ENCODE data around the gene MAPK12. TPM values are rescaled to one million over a fixed set of nuclear protein-coding genes. Genes with fewer than 3 reads are reported as not detected.
"Not testable (repeated sequence)": the region's sequence is repeated elsewhere in the genome, so short reads cannot be mapped to it uniquely, and the experiment has no call there.

MAPK12 gene
- total RNA-seq, 1 donor from 2014 or later, result 23.2 TPM

GRCh38 chr22:50282361-50283155, 21.1 kb upstream of the MAPK12 start:
- DNase-seq (ENCODE audit: low spot score), result peak; percentile 88

GRCh38 chr22:50281957-50282356, 20.5 kb upstream of the MAPK12 start:
- no peak for DNase-seq (ENCODE audit: low spot score)

- no peak for DNase-seq (ENCODE audit: low spot score)
Observed at GRCh38 chr22:50281384-50281760, 19.9 kb upstream of the MAPK12 start.

- DNase-seq (ENCODE audit: low spot score), result no peak
Observed at GRCh38 chr22:50280708-50281383, 19.4 kb upstream of the MAPK12 start.

- DNase-seq (ENCODE audit: low spot score), result peak; percentile 62
Observed at GRCh38 chr22:50280022-50280707, 18.7 kb upstream of the MAPK12 start.

- no peak for DNase-seq (ENCODE audit: low spot score)
Observed at GRCh38 chr22:50278956-50279619, 17.6 kb upstream of the MAPK12 start.

- DNase-seq (ENCODE audit: low spot score), result no peak
Observed at GRCh38 chr22:50278461-50278860, 17.0 kb upstream of the MAPK12 start.

GRCh38 chr22:50277761-50278160, 16.3 kb upstream of the MAPK12 start:
- DNase-seq (ENCODE audit: low spot score), result no peak

GRCh38 chr22:50276143-50276542, 14.7 kb upstream of the MAPK12 start:
- peak; percentile 74 for DNase-seq (ENCODE audit: low spot score)

- no peak for DNase-seq (ENCODE audit: low spot score)
Observed at GRCh38 chr22:50275181-50276055, 13.9 kb upstream of the MAPK12 start.

GRCh38 chr22:50274771-50275170, 13.3 kb upstream of the MAPK12 start:
- DNase-seq (ENCODE audit: low spot score), result no peak

GRCh38 chr22:50274311-50274710, 12.8 kb upstream of the MAPK12 start:
- DNase-seq (ENCODE audit: low spot score), result peak; percentile 68

GRCh38 chr22:50273781-50274180, 12.3 kb upstream of the MAPK12 start:
- DNase-seq (ENCODE audit: low spot score), result not testable (repeated sequence)

- DNase-seq (ENCODE audit: low spot score), result not testable (repeated sequence)
Observed at GRCh38 chr22:50273352-50273751, 11.9 kb upstream of the MAPK12 start.

GRCh38 chr22:50272044-50272802, 10.7 kb upstream of the MAPK12 start:
- DNase-seq (ENCODE audit: low spot score), result no peak

GRCh38 chr22:50271519-50271970, 10.1 kb upstream of the MAPK12 start:
- peak; percentile 66 for DNase-seq (ENCODE audit: low spot score)

- DNase-seq (ENCODE audit: low spot score), result peak; percentile 70
Observed at GRCh38 chr22:50270666-50271394, 9.3 kb upstream of the MAPK12 start.

GRCh38 chr22:50269970-50270665, 8.6 kb upstream of the MAPK12 start, which contains the start of gene MAPK11:
Gene MAPK11 (minus strand): TSS chr22:50270380. CDS start chr22:50270292, 88 bp downstream.
- no peak for DNase-seq (ENCODE audit: low spot score)

GRCh38 chr22:50269573-50269969, 8.1 kb upstream of the MAPK12 start:
- no peak for DNase-seq (ENCODE audit: low spot score)

All from mucosa of gallbladder (tissue), 1 donor.